Measurements from ENCODE around the gene HLCS.

HLCS gene

DNA sequence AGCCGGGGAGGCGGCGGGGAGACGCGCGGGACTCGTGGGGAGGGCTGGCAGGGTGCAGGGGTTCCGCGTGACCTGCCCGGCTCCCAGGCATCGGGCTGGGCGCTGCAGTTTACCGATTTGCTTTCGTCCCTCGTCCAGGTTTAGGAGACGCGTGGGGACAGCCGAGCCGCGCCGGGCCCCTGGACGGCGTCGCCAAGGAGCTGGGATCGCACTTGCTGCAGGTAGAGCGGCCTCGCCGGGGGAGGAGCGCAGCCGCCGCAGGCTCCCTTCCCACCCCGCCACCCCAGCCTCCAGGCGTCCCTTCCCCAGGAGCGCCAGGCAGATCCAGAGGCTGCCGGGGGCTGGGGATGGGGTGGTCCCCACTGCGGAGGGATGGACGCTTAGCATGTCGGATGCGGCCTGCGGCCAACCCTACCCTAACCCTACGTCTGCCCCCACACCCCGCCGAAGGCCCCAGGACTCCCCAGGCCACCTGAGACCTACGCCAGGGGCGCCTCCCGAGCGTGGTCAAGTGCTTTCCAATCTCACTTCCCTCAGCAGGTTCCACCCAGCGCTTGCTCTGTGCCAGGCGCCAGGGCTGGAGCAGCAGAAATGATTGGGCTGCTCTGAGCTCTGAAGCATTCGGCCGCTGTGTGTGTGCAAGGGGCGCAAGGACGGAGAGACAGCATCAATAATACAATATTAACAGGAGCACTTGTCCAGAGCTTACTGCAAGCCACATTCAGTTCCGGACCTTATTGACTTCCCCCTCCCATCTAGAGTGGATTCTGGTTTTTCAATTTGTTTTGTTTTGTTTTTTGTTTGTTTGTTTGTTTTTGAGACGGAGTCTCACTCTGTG, 257.2 kb downstream of the HLCS start:
- no peak for DNase-seq
- Histone ChIP-seq H3K27me3 (ENCODE audit: insufficient read depth, low read depth, severe bottlenecking) (peaks cover 65% of the 10 kb centered on the region), H3K4me3 (ENCODE audit: low read depth, low read length) (peak overlapping the region; percentile 40), H3K36me3 (no peaks in the 10 kb centered on the region), H3K27ac (no peak overlapping the region), H3K9me3 (ENCODE audit: severe bottlenecking) (peaks cover 10% of the 10 kb centered on the region)
- TF ChIP-seq, protein P1, sequence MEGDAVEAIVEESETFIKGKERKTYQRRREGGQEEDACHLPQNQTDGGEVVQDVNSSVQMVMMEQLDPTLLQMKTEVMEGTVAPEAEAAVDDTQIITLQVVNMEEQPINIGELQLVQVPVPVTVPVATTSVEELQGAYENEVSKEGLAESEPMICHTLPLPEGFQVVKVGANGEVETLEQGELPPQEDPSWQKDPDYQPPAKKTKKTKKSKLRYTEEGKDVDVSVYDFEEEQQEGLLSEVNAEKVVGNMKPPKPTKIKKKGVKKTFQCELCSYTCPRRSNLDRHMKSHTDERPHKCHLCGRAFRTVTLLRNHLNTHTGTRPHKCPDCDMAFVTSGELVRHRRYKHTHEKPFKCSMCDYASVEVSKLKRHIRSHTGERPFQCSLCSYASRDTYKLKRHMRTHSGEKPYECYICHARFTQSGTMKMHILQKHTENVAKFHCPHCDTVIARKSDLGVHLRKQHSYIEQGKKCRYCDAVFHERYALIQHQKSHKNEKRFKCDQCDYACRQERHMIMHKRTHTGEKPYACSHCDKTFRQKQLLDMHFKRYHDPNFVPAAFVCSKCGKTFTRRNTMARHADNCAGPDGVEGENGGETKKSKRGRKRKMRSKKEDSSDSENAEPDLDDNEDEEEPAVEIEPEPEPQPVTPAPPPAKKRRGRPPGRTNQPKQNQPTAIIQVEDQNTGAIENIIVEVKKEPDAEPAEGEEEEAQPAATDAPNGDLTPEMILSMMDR (IDR thresholded peaks at IDR 0.05; ENCODE audit: low read depth, low read length) = no peak

DNA sequence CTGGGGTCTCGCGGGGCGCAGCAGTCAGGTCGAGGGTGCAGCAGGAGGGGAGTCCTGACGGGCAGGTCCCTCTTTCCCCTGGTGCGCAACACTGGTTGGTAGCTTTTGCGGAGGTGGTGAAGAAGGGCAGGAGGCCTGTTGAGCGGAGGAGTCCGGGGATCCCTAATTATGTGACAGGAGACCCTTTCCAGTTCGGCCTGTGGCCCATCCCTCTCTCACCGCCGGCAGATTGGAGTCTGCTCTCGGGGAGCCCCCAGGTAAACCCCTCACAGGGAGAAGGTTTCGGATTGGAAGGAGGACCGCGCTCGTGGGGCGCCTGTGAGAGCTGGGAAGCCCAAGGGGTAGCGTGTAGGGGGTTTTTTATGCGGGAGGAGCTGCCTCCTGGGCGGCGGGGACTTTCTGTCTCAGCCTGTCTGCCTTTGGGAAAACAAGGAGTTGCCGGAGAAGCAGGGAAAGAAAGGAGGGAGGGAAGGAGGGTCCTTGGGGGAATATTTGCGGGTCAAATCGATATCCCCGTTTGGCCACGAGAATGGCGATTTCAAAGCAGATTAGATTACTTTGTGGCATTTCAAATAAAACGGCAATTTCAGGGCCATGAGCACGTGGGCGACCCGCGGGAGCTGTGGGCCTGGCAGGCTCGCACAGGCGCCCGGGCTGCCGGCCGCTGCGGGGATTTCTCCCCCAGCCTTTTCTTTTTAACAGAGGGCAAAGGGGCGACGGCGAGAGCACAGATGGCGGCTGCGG, 258.0 kb downstream of the HLCS start:
- H3K9me3 ChIP-seq (ENCODE audit: severe bottlenecking) = peaks cover 11% of the 10 kb centered on the region
- TF ChIP-seq, protein P1 (IDR thresholded peaks at IDR 0.05; ENCODE audit: low read depth, low read length) = no peak
- peak overlapping the region; percentile 40 for H3K4me3 ChIP-seq (ENCODE audit: low read depth, low read length)
- no peak for DNase-seq
- H3K27ac ChIP-seq = no peak overlapping the region
- H3K27me3 ChIP-seq (ENCODE audit: insufficient read depth, low read depth, severe bottlenecking) = peaks cover 73% of the 10 kb centered on the region
- no peaks in the 10 kb centered on the region for H3K36me3 ChIP-seq

DNA sequence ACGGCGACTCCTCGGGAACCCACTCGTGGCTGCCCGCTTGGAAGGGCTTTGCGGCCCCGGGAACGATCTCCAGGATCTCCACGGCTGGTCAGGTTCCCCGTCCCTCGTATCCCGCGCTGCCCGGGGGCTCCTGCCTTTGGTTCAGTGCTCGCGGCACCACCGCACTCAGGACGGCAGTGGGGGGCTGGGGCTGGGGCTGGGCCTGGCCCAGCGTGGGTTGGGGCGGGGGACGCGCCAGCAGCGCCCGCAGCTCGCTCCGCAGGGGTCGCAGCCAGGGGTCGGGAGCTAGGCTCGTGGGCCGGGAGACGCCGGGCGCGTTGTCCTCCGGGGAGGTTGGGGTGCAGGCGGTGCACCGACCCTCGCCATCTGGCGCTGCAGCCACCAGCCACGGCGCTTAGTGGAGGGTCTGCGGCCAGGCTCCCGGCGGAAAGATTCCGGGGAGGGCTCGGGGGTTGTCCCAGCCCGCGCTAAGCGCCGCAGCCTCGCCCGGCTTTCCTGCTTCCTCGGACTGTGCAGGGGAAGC, 258.6 kb downstream of the HLCS start:
- no peak for DNase-seq
- peaks cover 79% of the 10 kb centered on the region for H3K27me3 ChIP-seq (ENCODE audit: insufficient read depth, low read depth, severe bottlenecking)
- H3K9me3 ChIP-seq (ENCODE audit: severe bottlenecking) = peaks cover 11% of the 10 kb centered on the region
- TF ChIP-seq, protein P1 (IDR thresholded peaks at IDR 0.05; ENCODE audit: low read depth, low read length) = no peak
- H3K27ac ChIP-seq = no peak overlapping the region
- H3K4me3 ChIP-seq (ENCODE audit: low read depth, low read length) = peak overlapping the region; percentile 40
- no peaks in the 10 kb centered on the region for H3K36me3 ChIP-seq

DNA sequence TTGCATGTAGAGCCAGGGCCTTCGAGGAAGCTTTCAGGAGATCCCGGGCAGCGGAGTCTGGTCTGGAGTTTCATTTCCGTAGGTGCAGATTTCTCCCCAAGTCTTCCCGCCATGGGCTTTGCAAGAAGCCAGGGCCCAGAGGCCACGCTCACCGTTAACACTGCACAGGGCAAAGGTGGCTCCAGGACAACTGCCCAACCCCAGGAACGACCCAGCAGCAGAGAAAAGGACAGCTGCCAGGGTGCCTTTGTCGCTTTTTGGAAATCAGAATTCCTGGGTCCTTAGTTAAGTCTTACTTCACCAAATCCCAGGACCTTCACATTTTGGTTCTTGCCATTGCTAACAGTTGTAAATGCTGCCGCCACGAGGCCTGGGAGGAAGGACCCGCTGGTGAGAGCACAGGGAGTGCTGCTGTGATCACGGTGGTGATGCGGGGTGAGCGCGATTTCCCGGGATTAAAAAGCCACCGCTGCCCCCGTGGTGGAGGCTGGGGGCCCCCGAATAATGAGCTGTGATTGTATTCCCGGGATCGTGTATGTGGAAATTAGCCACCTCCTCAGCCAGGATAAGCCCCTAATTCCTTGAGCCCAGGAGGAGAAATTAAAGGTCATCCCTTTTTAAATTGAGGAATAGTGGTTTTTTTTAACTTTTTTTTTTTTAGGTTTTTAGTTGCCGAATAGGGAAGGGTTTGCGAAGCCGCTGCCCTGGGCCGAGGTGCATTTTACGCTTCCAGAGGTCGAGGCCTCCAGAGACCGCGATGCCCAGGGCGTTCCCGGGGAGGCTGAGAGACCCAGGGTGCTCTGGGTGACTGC, 259.3 kb downstream of the HLCS start:
- TF ChIP-seq, protein P1 (IDR thresholded peaks at IDR 0.05; ENCODE audit: low read depth, low read length) = 0 out of 2 replicates have a peak, but pooled peaks have one; percentile 4
- no peak overlapping the region for H3K4me3 ChIP-seq (ENCODE audit: low read depth, low read length)
- H3K9me3 ChIP-seq (ENCODE audit: severe bottlenecking) = peaks cover 11% of the 10 kb centered on the region
- H3K36me3 ChIP-seq = no peaks in the 10 kb centered on the region
- H3K27ac ChIP-seq = no peak overlapping the region
- H3K27me3 ChIP-seq (ENCODE audit: insufficient read depth, low read depth, severe bottlenecking) = peaks cover 86% of the 10 kb centered on the region
- DNase-seq = no peak

DNA sequence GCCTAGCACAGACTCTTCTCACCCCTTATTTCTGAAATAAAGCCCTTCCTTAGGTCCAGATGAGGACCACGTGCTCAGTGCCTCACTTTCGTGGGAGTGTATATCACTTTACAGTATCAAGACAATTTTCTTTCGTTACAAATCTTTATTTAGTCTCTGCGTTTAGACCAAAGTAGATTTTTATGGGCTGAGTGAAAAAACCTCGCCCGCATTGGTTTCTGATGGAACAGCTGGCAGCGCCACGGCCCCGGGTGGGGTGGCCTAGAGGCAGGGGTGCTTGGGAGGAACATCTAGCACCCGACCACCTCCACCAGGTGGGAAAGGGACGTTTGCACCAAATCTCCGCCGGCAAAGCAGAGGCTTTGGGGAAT, 260.0 kb downstream of the HLCS start:
- H3K27me3 ChIP-seq (ENCODE audit: insufficient read depth, low read depth, severe bottlenecking) = peaks cover 93% of the 10 kb centered on the region
- TF ChIP-seq, protein P1 (IDR thresholded peaks at IDR 0.05; ENCODE audit: low read depth, low read length) = no peak
- DNase-seq = no peak
- H3K36me3 ChIP-seq = no peaks in the 10 kb centered on the region
- H3K9me3 ChIP-seq (ENCODE audit: severe bottlenecking) = peaks cover 11% of the 10 kb centered on the region
- no peak overlapping the region for H3K4me3 ChIP-seq (ENCODE audit: low read depth, low read length)
- no peak overlapping the region for H3K27ac ChIP-seq

Data from WERI-Rb-1 (cell line).